K562 (cell line): ENCODE measurements around the gene GZF1. TPM values are rescaled to one million over a fixed set of nuclear protein-coding genes. Genes with fewer than 3 reads are reported as not detected.

ENCODE experiments used
- BCL6 ChIP-seq: fragments of 250-450 bp; sonication (Bioruptor Pico); IDR thresholded peaks from 2 replicates; pipeline ENCODE4 v1.4.0; 2020
- FOSL1 ChIP-seq: fragments of 200-800 bp; sonication (Bioruptor generic); conservative IDR thresholded peaks from 2 replicates; pipeline ENCODE4 v1.6.1; 2016; ENCODE audit warnings: missing genetic modification characterization, missing compliant biosample characterization
- JUN ChIP-seq, 2 experiments: sonication (generic) in 1 of 2; formaldehyde crosslinking in 1 of 2; IDR thresholded peaks; 2 replicates each; pipeline versions ENCODE4 v1.6.1 to v1.8.0; 2012 to 2022; ENCODE audit warnings: borderline replicate concordance in 2 of 2, mild to moderate bottlenecking in 2 of 2, improper control_type of control experiment in 1 of 2, low read depth in 1 of 2, low read length in 1 of 2, missing genetic modification reagents in 1 of 2
- JUND ChIP-seq, 2 experiments: IDR thresholded peaks; 2 replicates in 1 of 2; 3 replicates in 1 of 2; pipeline ENCODE4 v1.6.1; 2011; ENCODE audit warnings: borderline replicate concordance in 2 of 2, low read depth in 2 of 2, low read length in 2 of 2, improper control_type of control experiment in 1 of 2, missing biosample characterization in 1 of 2, missing genetic modification characterization in 1 of 2, missing genetic modification reagents in 1 of 2
- KDM1A ChIP-seq, 2 experiments: fragments of 450-650 bp; IDR thresholded peaks; 2 replicates each; pipeline ENCODE4 v1.6.1; 2016; ENCODE audit warnings: mild to moderate bottlenecking in 2 of 2
- KLF13 ChIP-seq: fragments of 450-650 bp; IDR thresholded peaks from 2 replicates; pipeline ENCODE4 v1.6.1; 2016; ENCODE audit warnings: missing genetic modification characterization, low read depth, mild to moderate bottlenecking, missing compliant biosample characterization, moderate library complexity, borderline replicate concordance
- MCM5 ChIP-seq: fragments of 450-650 bp; IDR thresholded peaks from 2 replicates; pipeline ENCODE4 v1.6.1; 2016; ENCODE audit warnings: low read depth
- PHB2 ChIP-seq: fragments of 450-650 bp; IDR thresholded peaks from 2 replicates; pipeline ENCODE4 v1.6.1; 2017; ENCODE audit warnings: low read depth
- PTTG1 ChIP-seq: fragments of 450-650 bp; IDR thresholded peaks from 2 replicates; pipeline ENCODE4 v1.6.1; 2016; ENCODE audit warnings: low read depth, mild to moderate bottlenecking, missing genetic modification characterization, missing compliant biosample characterization
- RNF2 ChIP-seq: sonication (generic); IDR thresholded peaks from 2 replicates; pipeline ENCODE4 v1.6.1; 2016
- SMAD1 ChIP-seq: fragments of 150-350 bp; IDR thresholded peaks from 2 replicates; pipeline ENCODE4 v1.6.1; 2014; ENCODE audit warnings: low read length, low read depth; ENCODE audit not compliant: partially characterized antibody
- SMARCA5 ChIP-seq: fragments of 450-650 bp; IDR thresholded peaks from 2 replicates; pipeline ENCODE4 v1.6.1; 2016
- SOX6 ChIP-seq: fragments of 450-650 bp; IDR thresholded peaks from 2 replicates; pipeline ENCODE4 v1.6.1; 2014; ENCODE audit warnings: mild to moderate bottlenecking
- STAT5B ChIP-seq: fragments of 250-450 bp; sonication (Bioruptor Pico); IDR thresholded peaks from 2 replicates; pipeline ENCODE4 v1.8.0; 2021; ENCODE audit warnings: mild to moderate bottlenecking, inconsistent platforms
- TAF15 ChIP-seq: fragments of 200-400 bp; formaldehyde crosslinking; IDR thresholded peaks from 2 replicates; pipeline ENCODE4 v1.6.1; 2017; ENCODE audit warnings: mild to moderate bottlenecking, low read depth, low read length, moderate library complexity
- TCF7 ChIP-seq: sonication (generic); IDR thresholded peaks from 2 replicates; pipeline ENCODE4 v1.6.1; 2016; ENCODE audit warnings: antibody characterized with exemption, borderline replicate concordance
- TRIM28 ChIP-seq: fragments of 450-650 bp; IDR thresholded peaks from 2 replicates; pipeline ENCODE4 v1.6.1; 2017
- ZNF274 ChIP-seq: IDR thresholded peaks from 2 replicates; pipeline ENCODE4 v1.6.1; 2011; ENCODE audit warnings: low read depth, mild to moderate bottlenecking, low read length, moderate library complexity, borderline replicate concordance
- polyA plus RNA-seq, 8 experiments: library from polyadenylated mRNA; depleted of rRNA in 4 of 8; stranded (reverse) in 5 of 8; unstranded in 3 of 8; fragments of >200 nt; fragmentation: Nextera tagmentation in 2 of 8; fragmentation: Illumina TruSeq in 1 of 8; extraction: Ambion mirVana in 2 of 8; extraction: Trizol in 1 of 8; gene quantifications; 2 replicates each; pipeline versions ENCODE4 v1.2.1 to v1.2.3, GENCODE V29; 2011 to 2014; ENCODE audit warnings: inconsistent platforms in 1 of 8, missing spikeins in 1 of 8
- total RNA-seq, 7 experiments: library from RNA; depleted of rRNA in 6 of 7; stranded (reverse); fragments of >200 nt in 6 of 7; fragmentation: Illumina TruSeq in 2 of 7; extraction: Trizol in 2 of 7; gene quantifications; 2 replicates each; pipeline versions ENCODE4 v1.2.1 to v1.2.3, GENCODE V29; 2011 to 2021; ENCODE audit warnings: low replicate concordance in 1 of 7
- TF ChIP-seq, protein P1 (sequence below): IDR thresholded peaks from 3 replicates; pipeline ENCODE4 v1.6.1; 2011; ENCODE audit warnings: borderline replicate concordance, mild to moderate bottlenecking, moderate library complexity; ENCODE audit not compliant: insufficient read length; ENCODE audit errors: extremely low read depth
- TF ChIP-seq, protein P2 (sequence below): fragments of 450-650 bp; formaldehyde crosslinking; IDR thresholded peaks from 2 replicates; pipeline ENCODE4 v1.4.0; 2022; ENCODE audit warnings: mild to moderate bottlenecking, moderate library complexity

GZF1 gene
- total and polyA plus RNA-seq, 9 of the 15 experiments (the other 6 are each of a cell fraction or from before 2014, with no cell fraction given): 1.2 to 15.7 (median 7.4) TPM

DNA sequence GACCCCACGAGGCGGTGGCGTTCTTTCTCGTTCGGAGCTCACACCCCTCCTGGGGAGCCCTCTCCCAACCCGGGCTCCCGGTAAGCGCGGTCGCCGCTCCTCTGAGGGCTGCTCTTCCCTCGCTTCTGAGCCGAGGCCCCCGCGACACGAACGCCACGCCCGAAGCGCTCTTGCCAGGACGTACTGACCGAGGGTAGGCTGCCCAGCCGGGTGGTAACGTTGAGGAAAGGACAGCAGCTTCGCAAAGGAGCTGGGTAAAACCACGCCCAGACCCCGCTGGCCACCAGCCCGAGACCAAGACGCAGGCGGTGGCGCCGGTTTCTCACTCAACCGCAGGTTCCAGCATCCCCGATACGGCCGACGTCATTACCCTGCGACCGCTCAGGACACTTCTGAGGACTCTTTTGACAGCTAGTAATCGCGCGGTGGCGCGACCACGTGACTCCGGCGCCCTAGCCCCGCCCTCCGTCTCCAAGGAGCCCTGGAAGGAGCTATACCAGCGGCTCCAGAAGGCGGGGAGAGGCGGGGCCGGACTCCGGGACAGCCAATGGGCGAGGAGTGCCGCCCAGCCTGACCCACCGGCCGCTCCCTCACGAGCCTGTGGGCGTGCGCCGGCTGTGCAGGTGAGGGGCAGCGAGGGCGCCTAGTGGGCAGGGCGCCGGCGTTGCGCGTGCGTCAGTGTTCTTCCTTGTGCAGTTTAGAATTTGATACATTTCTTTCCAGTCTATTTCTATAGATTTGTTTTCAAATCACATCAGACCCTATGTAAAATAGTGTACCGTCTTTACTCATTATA is 4.0 kb upstream of the GZF1 start (continued):
- TF ChIP-seq, protein P1, sequence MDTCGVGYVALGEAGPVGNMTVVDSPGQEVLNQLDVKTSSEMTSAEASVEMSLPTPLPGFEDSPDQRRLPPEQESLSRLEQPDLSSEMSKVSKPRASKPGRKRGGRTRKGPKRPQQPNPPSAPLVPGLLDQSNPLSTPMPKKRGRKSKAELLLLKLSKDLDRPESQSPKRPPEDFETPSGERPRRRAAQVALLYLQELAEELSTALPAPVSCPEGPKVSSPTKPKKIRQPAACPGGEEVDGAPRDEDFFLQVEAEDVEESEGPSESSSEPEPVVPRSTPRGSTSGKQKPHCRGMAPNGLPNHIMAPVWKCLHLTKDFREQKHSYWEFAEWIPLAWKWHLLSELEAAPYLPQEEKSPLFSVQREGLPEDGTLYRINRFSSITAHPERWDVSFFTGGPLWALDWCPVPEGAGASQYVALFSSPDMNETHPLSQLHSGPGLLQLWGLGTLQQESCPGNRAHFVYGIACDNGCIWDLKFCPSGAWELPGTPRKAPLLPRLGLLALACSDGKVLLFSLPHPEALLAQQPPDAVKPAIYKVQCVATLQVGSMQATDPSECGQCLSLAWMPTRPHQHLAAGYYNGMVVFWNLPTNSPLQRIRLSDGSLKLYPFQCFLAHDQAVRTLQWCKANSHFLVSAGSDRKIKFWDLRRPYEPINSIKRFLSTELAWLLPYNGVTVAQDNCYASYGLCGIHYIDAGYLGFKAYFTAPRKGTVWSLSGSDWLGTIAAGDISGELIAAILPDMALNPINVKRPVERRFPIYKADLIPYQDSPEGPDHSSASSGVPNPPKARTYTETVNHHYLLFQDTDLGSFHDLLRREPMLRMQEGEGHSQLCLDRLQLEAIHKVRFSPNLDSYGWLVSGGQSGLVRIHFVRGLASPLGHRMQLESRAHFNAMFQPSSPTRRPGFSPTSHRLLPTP: no peak
- TF ChIP-seq TRIM28 (no peak), BCL6 (CRISPR knock-in tag) (no peak), TCF7 (no peak), PTTG1 (tag) (no peak), JUND (IDR thresholded peaks at IDR 0.05; ENCODE audit: borderline replicate concordance, low read depth, low read length) (peak; percentile 39; the same call in 1 of the 2 replicates), JUND (tag; IDR thresholded peaks at IDR 0.05; ENCODE audit: borderline replicate concordance, low read depth, low read length) (peak; percentile 19; the same call in 1 of the 3 replicates), FOSL1 (tag) (0 out of 2 replicates have a peak, but pooled peaks have one; percentile 33), PHB2 (no peak), KLF13 (tag) (peak; percentile 41; the same call in 1 of the 2 replicates), SMAD1 (no peak), STAT5B (CRISPR knock-in tag) (no peak), SMARCA5 (no peak), KDM1A (IDR thresholded peaks at IDR 0.05) (no peak), SOX6 (peak; percentile 33; the same call in 1 of the 2 replicates), RNF2 (no peak), TAF15 (no peak), JUN (IDR thresholded peaks at IDR 0.05; ENCODE audit: borderline replicate concordance, low read depth, low read length) (no peak; the same call in 1 of the 2 replicates), JUN (CRISPR knock-in tag; IDR thresholded peaks at IDR 0.05; ENCODE audit: borderline replicate concordance) (no peak), ZNF274 (no peak), MCM5 (no peak)
- TF ChIP-seq, protein P2, sequence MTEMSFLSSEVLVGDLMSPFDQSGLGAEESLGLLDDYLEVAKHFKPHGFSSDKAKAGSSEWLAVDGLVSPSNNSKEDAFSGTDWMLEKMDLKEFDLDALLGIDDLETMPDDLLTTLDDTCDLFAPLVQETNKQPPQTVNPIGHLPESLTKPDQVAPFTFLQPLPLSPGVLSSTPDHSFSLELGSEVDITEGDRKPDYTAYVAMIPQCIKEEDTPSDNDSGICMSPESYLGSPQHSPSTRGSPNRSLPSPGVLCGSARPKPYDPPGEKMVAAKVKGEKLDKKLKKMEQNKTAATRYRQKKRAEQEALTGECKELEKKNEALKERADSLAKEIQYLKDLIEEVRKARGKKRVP: no peak
